Left cardiac atrium (tissue), 4 donors: ENCODE results near the gene SERF2. TPM values are rescaled to one million over a fixed set of nuclear protein-coding genes. Genes with fewer than 3 reads are reported as not detected.
"Not testable (repeated sequence)": the region's sequence is repeated elsewhere in the genome, so short reads cannot be mapped to it uniquely, and the experiment has no call there.

ENCODE experiments used
- ATAC-seq, 2 donors: fragments of 200-7000 bp; cut with Tn5 transposase; one replicate each; pipeline ENCODE4 v1.9.1; 2020; ENCODE audit warnings: mild to moderate bottlenecking in 2 of 2, moderate library complexity in 2 of 2
- DNase-seq: peaks from one replicate; pipeline ENCODE4 v3.0.0-alpha.2; 2020
- intact Hi-C, 2 donors: fragments of 100-400 bp; cut with DNase I; formaldehyde crosslinking; loops; one replicate each; pipeline versions ENCODE4 v1.14.1 to v1.15.1; 2022 to 2023
- microRNA-seq, 2 donors: library from miRNA; unstranded; fragments of <30 nt; microRNA quantifications; one replicate each; pipeline ENCODE4 v1.2.0, GENCODE V29; 2020
- total RNA-seq, 2 donors: library from RNA; stranded (reverse); fragmentation: NEBNext Ultra II Directional; extraction: Animal tissue kit (Norgen Biotek cat#: 25700); gene quantifications; one replicate each; pipeline ENCODE4 v1.2.1, GENCODE V29; 2021
- donor health status: DM: no; HTN: yes; CAD: no.
- donor health status: DM: no; HTN: yes; CAD: no; lungs with severe emphysema.
- donor health status: DM: yes; HTN: yes; CAD: no.
- donor health status: Dilated cardiomyopathy.

The SERF2 gene
- total RNA-seq, 2 donors from 2014 or later, result 868 to 923 TPM

DNA sequence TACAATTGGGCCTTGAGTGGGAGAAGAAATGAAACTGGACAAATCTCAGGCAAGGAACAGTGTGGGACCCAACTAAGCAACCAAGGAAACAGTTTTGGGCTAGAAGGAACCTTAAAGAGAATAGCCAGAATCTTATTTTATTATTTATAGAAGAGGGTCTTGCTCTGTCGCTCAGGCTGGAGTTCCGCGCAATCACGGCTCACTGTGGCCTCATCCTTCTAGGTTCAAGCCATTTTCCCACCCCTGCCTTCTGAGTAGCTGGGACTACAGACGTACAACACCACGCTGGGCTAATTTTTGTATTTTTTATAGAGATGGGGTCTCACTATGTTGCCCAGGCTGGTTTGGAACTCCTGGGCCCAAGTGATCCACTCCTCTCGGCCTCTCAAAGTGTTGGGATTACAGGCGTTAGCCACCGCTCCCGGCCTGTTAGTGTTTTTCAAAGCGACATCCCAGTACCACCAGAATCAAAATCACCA, 33.9 kb downstream of the SERF2 start:
- DNase-seq, result no peak
- no peak for ATAC-seq
- intact Hi-C loops, result no loop called here

DNA sequence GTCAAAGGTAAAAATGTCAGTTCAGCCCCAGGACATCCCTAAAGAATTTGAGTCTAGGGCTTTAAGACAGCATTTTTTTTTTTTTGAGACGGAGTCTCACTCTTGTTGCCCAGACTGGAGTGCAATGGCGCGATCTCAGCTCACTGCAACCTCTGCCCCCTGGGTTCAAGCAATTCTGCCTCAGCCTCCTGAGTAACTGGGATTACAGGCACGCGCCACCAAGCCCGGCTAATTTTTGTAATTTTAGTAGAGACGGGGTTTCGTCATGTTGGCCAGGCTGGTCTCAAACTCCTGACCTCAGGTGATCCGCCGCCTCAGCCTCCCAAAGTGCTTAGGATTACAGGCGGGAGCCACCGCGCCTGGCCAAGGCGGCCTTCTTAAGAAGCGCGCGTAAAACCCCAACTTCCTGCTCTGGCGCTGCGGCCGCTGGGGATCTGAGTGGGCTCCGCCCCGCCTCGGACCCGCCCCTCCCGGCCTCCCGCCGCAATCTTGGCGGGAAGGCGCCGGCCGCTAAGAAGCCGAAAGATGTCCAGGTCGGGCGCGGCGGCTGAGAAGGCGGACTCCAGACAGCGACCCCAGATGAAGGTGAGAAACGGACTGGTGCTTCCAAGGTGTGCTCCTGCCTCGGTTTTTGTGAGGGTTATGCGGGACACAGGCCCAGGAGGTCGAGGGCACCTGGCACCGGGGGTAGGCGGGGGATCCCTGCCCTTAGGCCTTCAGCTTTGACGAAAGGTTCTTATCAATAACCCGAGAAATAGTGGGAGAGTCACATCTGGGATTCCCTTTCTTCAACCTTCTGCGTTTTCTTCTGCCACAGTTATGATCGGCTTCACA, 34.6 kb downstream of the SERF2 start, which contains the start of gene WDR76:
Gene WDR76 (plus strand): TSS at position 495 of the 834 bp plus-strand sequence. CDS start 31 bp downstream, at position 526.
- intact Hi-C loops, result no loop called here
- peak; percentile 85 to 88 for ATAC-seq

DNA sequence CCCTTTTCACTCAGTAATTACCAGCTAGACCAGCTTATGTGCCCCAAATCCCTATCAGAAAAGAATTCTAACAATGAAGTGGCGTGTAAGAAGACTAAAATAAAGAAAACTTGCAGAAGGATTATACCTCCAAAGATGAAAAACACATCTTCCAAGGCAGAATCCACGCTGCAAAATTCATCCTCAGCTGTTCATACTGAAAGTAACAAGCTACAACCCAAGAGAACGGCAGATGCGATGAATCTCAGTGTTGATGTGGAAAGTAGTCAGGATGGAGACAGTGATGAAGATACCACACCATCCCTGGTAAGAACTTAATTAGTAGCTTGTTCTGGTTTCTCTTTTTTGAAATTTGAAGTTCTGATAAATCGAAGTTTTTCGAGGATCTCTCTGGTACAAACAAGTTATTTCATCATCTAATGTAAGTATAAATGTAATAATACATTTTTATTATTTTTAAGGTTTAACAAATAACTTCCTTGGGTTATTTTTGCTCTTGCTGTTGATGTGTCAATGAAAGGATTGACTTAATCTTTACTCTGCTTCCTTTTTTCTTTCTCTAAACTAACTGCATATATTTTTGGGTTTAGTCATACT, 36.0 kb downstream of the SERF2 start:
- DNase-seq (no peak), ATAC-seq (no peak)
- intact Hi-C loops, result no loop called here

More for the DNA sequence above, 34.6 kb downstream of the SERF2 start, which contains the start of gene WDR76:
- DNase-seq, result peak; percentile 86

DNA sequence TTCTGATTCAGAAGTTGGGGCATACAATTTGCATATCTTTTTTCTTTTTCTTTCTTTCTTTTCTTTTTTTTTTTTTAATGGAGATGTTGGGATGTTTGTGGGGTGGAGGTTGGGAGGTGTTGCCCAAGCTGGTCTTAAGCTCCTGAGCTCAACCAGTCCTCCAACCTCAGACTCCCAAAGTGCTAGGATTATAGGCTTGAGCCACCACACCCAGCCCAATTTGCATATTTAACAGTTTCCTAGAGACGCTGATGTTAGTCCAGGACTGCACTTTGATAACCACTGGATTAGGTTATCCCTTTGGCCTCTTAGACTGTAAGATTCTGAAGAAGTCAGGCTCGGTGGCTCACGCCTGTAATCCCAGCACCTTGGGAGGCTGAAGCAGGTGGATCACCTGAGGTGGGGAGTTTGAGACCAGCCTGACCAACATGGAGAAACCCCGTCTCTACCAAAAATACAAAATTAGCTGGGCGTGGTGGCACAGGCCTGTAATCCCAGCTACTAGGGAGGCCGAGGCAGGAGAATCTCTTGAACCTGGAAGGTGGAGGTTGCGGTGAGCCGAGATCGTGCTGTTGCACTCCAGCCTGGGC, 37.9 kb downstream of the SERF2 start:
- ATAC-seq, intact Hi-C loops: not testable (repeated sequence)

DNA sequence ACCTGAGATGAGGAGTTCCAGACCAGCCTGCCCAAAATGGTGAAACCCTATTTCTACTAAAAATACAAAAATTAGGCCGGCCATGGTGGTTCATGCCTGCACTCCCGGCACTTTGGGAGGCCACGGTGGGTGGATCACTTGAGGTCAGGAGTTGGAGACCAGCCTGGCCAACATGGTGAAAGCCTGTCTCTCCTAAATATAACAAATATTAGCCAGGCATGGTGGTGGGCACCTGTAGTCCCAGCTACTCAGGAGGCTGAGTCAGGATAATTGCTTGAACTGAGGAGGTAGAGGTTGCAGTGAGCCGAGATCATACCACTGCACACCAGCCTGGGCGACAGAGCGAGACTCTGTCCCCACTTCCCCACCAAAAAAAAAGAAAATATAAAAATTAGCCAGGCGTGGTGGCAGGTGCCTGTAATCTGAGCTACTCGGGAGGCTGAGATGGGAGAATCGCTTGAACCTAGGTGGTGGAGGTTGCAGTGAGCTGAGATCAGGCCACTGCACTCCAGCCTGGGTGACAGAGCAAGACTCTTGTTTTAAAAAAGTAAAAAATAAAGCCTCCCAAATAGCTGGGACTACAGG, 38.7 kb downstream of the SERF2 start:
- ATAC-seq, intact Hi-C loops, DNase-seq: not testable (repeated sequence)

More for the DNA sequence above, 37.9 kb downstream of the SERF2 start:
- not testable (repeated sequence) for DNase-seq

DNA sequence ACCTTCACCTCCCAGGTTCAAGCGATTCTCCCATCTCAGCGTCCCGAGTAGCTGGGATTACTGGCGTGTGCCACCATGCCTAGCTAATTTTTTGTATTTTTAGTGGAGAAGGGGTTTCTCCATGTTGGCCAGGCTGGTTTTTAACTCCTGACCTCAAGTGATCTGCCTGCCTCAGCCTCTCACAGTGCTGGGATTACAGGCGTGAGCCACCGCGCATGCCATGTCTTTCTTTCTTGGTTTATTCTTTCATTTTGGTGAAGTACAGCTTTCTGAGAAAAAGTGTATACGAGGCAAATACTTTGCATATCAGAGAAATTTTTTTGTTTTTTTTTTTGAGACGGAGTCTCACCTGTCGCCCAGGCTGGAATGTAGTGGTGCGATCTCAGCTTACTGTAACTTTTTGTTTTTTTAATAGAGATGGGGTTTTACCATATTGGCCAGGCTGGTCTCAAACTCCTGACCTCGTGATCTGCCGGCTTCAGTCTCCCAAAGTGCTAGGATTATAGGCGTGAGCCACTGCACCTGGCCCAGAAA, 39.5 kb downstream of the SERF2 start:
- intact Hi-C loops, DNase-seq, ATAC-seq: not testable (repeated sequence)

DNA sequence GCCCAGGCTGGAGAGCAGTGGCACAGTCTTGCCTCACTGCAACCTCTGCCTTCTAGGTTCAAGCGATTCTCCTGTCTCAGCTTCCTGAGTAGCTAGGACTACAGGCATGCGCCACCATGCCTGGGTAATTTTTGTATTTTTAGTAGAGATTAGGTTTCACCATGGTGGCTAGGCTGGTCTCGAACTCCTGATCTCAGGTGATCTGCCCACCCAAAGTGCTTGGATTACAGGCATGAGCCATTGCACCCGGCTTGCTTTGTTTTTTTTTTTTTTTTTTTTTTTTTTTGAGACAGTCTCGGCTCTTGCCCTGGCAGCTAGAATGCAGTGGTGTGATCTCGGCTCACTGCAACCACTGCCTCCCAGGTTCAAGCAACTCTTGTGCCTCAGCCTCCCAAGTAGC, 40.4 kb downstream of the SERF2 start:
- intact Hi-C loops, ATAC-seq, DNase-seq: not testable (repeated sequence)

DNA sequence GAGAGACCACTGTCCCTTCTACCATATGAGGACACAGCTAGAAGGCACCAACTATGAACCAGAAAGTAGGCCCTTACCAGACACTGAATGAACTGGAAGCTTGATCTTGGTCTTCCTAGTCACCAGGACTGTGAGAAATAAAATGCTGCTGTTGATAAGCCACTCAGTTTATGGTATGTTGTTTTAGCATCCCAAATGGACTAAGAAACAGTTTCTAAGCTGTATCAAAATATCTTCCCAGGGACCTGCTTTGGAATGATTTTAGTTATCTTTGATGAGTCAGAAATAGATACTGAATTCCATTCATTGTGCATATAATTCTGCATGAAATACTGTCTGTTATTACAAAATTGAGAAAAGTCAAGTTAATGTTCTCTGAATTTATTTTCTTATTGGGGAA, 53.3 kb downstream of the SERF2 start:
- no peak for ATAC-seq
- intact Hi-C loops, result no loop called here

More for the DNA sequence above, 53.3 kb downstream of the SERF2 start:
- DNase-seq, result no peak

Small RNA genes within 50 kb of the gene (microRNA-seq; reads per million reads assigned to microRNA genes)
- gene MIR1282, result 0 to 0.20 reads per million in 2 donors

Other genes starting within 250 kb of the SERF2 start
- 10 to 100 TPM; 19.4 to 22.3 TPM for gene PPIP5K1, start 202.1 kb upstream of the SERF2 start, total RNA-seq
- gene CKMT1B, start 198.3 kb upstream of the SERF2 start, total RNA-seq, result 1 to 10 TPM; 3.7 to 5.5 TPM
- gene STRC, start 173.5 kb upstream of the SERF2 start, total RNA-seq, result under 1 TPM; 0.12 to 0.18 TPM
- gene CATSPER2, start 143.5 kb upstream of the SERF2 start, total RNA-seq, result 1 to 10 TPM; 1.1 to 2.1 TPM
- gene CKMT1A, start 98.5 kb upstream of the SERF2 start, total RNA-seq, result 1 to 10 TPM; 1.7 to 3.8 TPM
- gene PDIA3, start 45.9 kb upstream of the SERF2 start, total RNA-seq, result 100 to 1,000 TPM; 260 to 267 TPM
- gene ELL3, start 15.4 kb upstream of the SERF2 start, total RNA-seq, result 1 to 10 TPM in 1 of 2 donors, under 1 TPM in 1; 0.47 to 1.6 TPM
- under 1 TPM; 0.18 to 0.24 TPM for gene SERINC4, start 7.9 kb downstream of the SERF2 start, total RNA-seq
- 10 to 100 TPM in 1 of 2 donors, 1 to 10 TPM in 1; 9.6 to 11.2 TPM for gene HYPK, start 8.3 kb downstream of the SERF2 start, total RNA-seq
- gene MFAP1, start 32.4 kb downstream of the SERF2 start, total RNA-seq, result 10 to 100 TPM; 16.9 to 17.8 TPM
- 1 to 10 TPM; 1.5 to 4.3 TPM for gene WDR76, start 34.7 kb downstream of the SERF2 start, total RNA-seq